Caco-2 (cell line): Measurements from ENCODE around the gene WDR91. TPM values are rescaled to one million over a fixed set of nuclear protein-coding genes. Genes with fewer than 3 reads are reported as not detected.

Experiments used
- Bru-seq: library from RNA; stranded (reverse); fragments of 400-500 nt; gene quantifications from one replicate; lab custom pipeline; 2021; lab: Mats Ljungman, UMichigan
- BruChase-seq, 2 experiments: library from RNA; stranded (reverse); fragments of 400-500 nt; gene quantifications; one replicate each; lab custom pipeline; 2021; lab: Mats Ljungman, UMichigan
- BruUV-seq: library from RNA; stranded (reverse); fragments of 400-500 nt; replicated peaks from 2 replicates; lab custom pipeline; 2021; lab: Mats Ljungman, UMichigan
- CTCF ChIA-PET: fragments of 300-600 bp; sonication (Branson Sonifier 250); formaldehyde crosslinking; loops from one replicate; lab custom pipeline; 2022; ENCODE audit warnings: antibody characterized with exemption; lab: Charles Lee
- POLR2A ChIA-PET: fragments of 300-600 bp; sonication (Branson Sonifier 250); formaldehyde crosslinking; loops from one replicate; lab custom pipeline; 2022; ENCODE audit warnings: antibody characterized with exemption; lab: Charles Lee
- DNase-seq, 2 experiments: peaks; one replicate each; pipeline versions ENCODE4 v3.0.0 to v3.0.0-alpha.2; 2020 to 2022
- H3K27me3 ChIP-seq: replicated peaks from 2 replicates; pipeline ENCODE4 v1.6.0; 2011; ENCODE audit warnings: low read length; ENCODE audit not compliant: control insufficient read depth, insufficient read depth
- H3K36me3 ChIP-seq: 2 replicates; pipeline ENCODE4 v1.5.1; 2011; ENCODE audit warnings: low read length; ENCODE audit not compliant: control insufficient read depth, insufficient read depth
- H3K4me1 ChIP-seq: fragments of 250-450 bp; sonication (Bioruptor Pico); 2 replicates; pipeline ENCODE4 v1.5.1; 2020; ENCODE audit warnings: mild to moderate bottlenecking
- H3K4me3 ChIP-seq: 2 replicates; pipeline ENCODE4 v1.5.1; 2011; ENCODE audit warnings: low read depth, mild to moderate bottlenecking, control low read depth, low read length
- H3K9me3 ChIP-seq: fragments of 250-450 bp; sonication (Bioruptor Pico); 2 replicates; pipeline ENCODE4 v1.5.1; 2020; ENCODE audit warnings: mild to moderate bottlenecking, moderate library complexity
- H3K27ac Mint-ChIP-seq: one replicate; pipeline ENCODE4 v1.8.0; 2022; ENCODE audit warnings: mixed read lengths; ENCODE audit not compliant: unreplicated experiment
- H3K27me3 Mint-ChIP-seq: one replicate; pipeline ENCODE4 v1.8.0; 2022; ENCODE audit warnings: mixed read lengths; ENCODE audit not compliant: insufficient read depth, unreplicated experiment
- H3K36me3 Mint-ChIP-seq: one replicate; pipeline ENCODE4 v1.8.0; 2022; ENCODE audit warnings: mild to moderate bottlenecking, mixed read lengths; ENCODE audit not compliant: insufficient read depth, unreplicated experiment
- H3K4me1 Mint-ChIP-seq: one replicate; pipeline ENCODE4 v1.8.0; 2022; ENCODE audit warnings: low read depth, mixed read lengths; ENCODE audit not compliant: unreplicated experiment
- H3K4me3 Mint-ChIP-seq: one replicate; pipeline ENCODE4 v1.8.0; 2022; ENCODE audit warnings: mild to moderate bottlenecking, moderate library complexity, mixed read lengths; ENCODE audit not compliant: unreplicated experiment
- H3K9me3 Mint-ChIP-seq: one replicate; pipeline ENCODE4 v1.8.0; 2022; ENCODE audit warnings: mixed read lengths; ENCODE audit not compliant: unreplicated experiment
- intact Hi-C: fragments of 100-400 bp; cut with micrococcal nuclease; formaldehyde crosslinking; loops from one replicate; pipeline ENCODE4 v1.10.0; 2022; ENCODE audit not compliant: unreplicated experiment
- long read RNA-seq: library from polyadenylated mRNA; stranded (forward); transcript quantifications from one replicate; pipeline ENCODE4 v2.0.0, GENCODE V29; 2022
- total RNA-seq: library from RNA; stranded (reverse); gene quantifications from 2 replicates; pipeline ENCODE4 v1.2.3, GENCODE V29; 2022
- TF ChIP-seq, protein P1 (sequence below), 2 experiments: fragments of 200-600 bp in 1 of 2; IDR thresholded peaks; 1 replicate in 1 of 2; 2 replicates in 1 of 2; pipeline versions ENCODE4 v1.5.1 to v1.8.0; 2011 to 2022; ENCODE audit warnings: antibody characterized with exemption in 1 of 2, control low read depth in 1 of 2, inconsistent platforms in 1 of 2, low read depth in 1 of 2, low read length in 1 of 2, mild to moderate bottlenecking in 1 of 2, moderate library complexity in 1 of 2; ENCODE audit not compliant: insufficient read depth in 1 of 2, severe bottlenecking in 1 of 2, unreplicated experiment in 1 of 2

The WDR91 gene
- total RNA-seq (11.5 and 12.6 TPM in 2 replicates), Bru-seq, nascent RNA (percentile 61 among the genes with signal in this experiment), BruChase-seq, experiment 1, labeled RNA remaining after a 2-hour chase (percentile 61 among the genes with signal in this experiment), BruChase-seq, experiment 2, labeled RNA remaining after a 6-hour chase (percentile 56 among the genes with signal in this experiment)
- long read RNA-seq, full-length matches to known transcripts: 9 of 11 reads
- long read RNA-seq, partial matches to known transcripts: 1 of 11 reads
- long read RNA-seq, other reads (novel, unspliced or antisense): 1 of 11 reads

DNA sequence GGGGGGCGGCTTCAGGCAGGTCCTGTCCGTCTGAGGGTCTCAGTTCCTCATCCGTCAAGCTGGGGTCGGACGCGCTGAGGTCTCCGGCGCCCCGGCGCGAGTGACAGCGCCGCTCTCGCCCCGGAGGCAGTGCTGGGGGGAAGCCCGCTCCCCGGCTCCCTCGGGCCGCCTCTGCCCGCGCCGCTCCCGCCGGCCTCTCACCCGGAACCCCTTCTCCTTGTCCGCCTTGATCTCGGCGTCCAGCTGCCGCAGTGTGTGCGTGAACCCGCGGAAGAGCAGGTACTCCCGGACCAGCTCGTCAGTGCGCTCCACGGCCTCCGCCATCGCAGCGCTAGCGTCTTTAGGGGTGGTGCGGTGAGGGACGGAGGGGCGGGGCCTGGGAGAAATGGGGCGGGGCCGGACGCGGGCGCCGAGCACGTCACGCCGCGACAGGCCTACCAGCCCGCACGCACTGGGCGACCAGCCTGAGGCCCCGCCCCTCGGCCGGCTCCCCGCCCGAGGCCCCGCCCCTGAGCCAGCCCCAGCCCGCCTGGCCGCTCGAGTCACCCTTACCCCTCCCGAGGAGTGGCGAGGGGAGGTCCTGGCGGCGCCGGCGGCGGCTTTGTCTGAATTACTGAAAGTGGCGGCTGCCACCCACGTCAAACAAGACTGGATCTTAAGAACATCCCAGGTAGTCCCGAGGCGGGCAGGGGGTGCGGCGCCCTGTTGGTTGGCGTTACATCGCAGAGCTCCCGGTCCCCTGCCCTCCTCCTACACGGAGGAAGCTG, at the start of gene WDR91:
Gene WDR91 (minus strand): TSS at position 348 of the 767 bp plus-strand sequence. CDS start 24 bp downstream, at position 324.
- peaks cover 9% of the 10 kb centered on the region for H3K4me1 Mint-ChIP-seq
- Histone ChIP-seq H3K4me1 (peaks cover 4% of the 10 kb centered on the region; the same call in 1 of the 2 replicates), H3K36me3 (no peaks in the 10 kb centered on the region), H3K4me3 (peak within 1 kb of the TSS; percentile 86), H3K27me3 (no peaks in the 10 kb centered on the region), H3K9me3 (no peaks in the 10 kb centered on the region)
- no peaks in the 10 kb centered on the region for H3K27me3 Mint-ChIP-seq
- intact Hi-C loops: loop anchor here (2.0 to 5.0 kb wide), 2 partner anchors 41 to 219 kb away; partner anchors contain the start of gene CYREN
- H3K9me3 Mint-ChIP-seq: no peaks in the 10 kb centered on the region
- no TSS peak for BruUV-seq
- TF ChIP-seq, protein P1, sequence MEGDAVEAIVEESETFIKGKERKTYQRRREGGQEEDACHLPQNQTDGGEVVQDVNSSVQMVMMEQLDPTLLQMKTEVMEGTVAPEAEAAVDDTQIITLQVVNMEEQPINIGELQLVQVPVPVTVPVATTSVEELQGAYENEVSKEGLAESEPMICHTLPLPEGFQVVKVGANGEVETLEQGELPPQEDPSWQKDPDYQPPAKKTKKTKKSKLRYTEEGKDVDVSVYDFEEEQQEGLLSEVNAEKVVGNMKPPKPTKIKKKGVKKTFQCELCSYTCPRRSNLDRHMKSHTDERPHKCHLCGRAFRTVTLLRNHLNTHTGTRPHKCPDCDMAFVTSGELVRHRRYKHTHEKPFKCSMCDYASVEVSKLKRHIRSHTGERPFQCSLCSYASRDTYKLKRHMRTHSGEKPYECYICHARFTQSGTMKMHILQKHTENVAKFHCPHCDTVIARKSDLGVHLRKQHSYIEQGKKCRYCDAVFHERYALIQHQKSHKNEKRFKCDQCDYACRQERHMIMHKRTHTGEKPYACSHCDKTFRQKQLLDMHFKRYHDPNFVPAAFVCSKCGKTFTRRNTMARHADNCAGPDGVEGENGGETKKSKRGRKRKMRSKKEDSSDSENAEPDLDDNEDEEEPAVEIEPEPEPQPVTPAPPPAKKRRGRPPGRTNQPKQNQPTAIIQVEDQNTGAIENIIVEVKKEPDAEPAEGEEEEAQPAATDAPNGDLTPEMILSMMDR (IDR thresholded peaks at IDR 0.05; ENCODE audit: insufficient read depth in 1 of 2, low read depth in 1 of 2, low read length in 1 of 2, severe bottlenecking in 1 of 2, unreplicated experiment in 1 of 2): no peak
- H3K4me3 Mint-ChIP-seq: peak within 1 kb of the TSS; percentile 95
- peak within 1 kb of the TSS; percentile 96 for H3K27ac Mint-ChIP-seq
- CTCF ChIA-PET: interaction anchor here (0.6 to 1.4 kb wide), 3 partner anchors 64 to 434 kb away, joined by 4 to 7 read pairs (median 5); no protein-coding TSS in a partner anchor
- H3K36me3 Mint-ChIP-seq: no peaks in the 10 kb centered on the region
- DNase-seq: peak; percentile 94 to 95
- POLR2A ChIA-PET: no interaction called here

DNA sequence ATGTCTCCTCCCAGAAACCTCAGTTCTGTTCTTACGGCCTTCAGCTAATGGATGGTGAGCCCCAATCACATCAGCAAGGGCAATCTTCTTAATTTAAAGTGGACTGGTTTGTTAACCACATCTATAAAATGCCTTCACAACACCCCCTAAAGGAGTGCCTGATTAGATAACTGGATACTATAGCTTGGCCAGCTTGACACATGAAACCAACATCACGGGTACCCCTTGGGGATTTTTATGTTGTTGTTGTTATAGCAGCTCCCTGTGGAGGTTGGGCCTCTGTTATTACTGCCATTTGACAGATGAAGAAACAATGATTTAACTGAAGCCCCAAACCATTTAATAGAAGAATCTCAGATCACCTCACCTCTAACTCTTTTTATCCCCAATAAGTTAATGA, 49.1 kb upstream of the WDR91 start:
- Histone ChIP-seq H3K9me3 (peaks cover 5% of the 10 kb centered on the region; the same call in 1 of the 2 replicates), H3K27me3 (no peaks in the 10 kb centered on the region), H3K4me3 (no peak overlapping the region), H3K4me1 (peaks cover 9% of the 10 kb centered on the region), H3K36me3 (no peaks in the 10 kb centered on the region)
- BruUV-seq: no TSS peak
- no peaks in the 10 kb centered on the region for H3K36me3 Mint-ChIP-seq
- H3K9me3 Mint-ChIP-seq: peaks cover 19% of the 10 kb centered on the region
- CTCF ChIA-PET: interaction anchor here (2.3 kb wide), 1 partner anchor 14 kb away, joined by 6 read pairs; no protein-coding TSS in a partner anchor
- no peak overlapping the region for H3K27ac Mint-ChIP-seq
- TF ChIP-seq, protein P1 (IDR thresholded peaks at IDR 0.05; ENCODE audit: insufficient read depth in 1 of 2, low read depth in 1 of 2, low read length in 1 of 2, severe bottlenecking in 1 of 2, unreplicated experiment in 1 of 2): no peak
- peaks cover 23% of the 10 kb centered on the region for H3K4me1 Mint-ChIP-seq
- no peak overlapping the region for H3K4me3 Mint-ChIP-seq
- H3K27me3 Mint-ChIP-seq: no peaks in the 10 kb centered on the region
- DNase-seq: no peak
- intact Hi-C loops: no loop called here
- POLR2A ChIA-PET: no interaction called here

DNA sequence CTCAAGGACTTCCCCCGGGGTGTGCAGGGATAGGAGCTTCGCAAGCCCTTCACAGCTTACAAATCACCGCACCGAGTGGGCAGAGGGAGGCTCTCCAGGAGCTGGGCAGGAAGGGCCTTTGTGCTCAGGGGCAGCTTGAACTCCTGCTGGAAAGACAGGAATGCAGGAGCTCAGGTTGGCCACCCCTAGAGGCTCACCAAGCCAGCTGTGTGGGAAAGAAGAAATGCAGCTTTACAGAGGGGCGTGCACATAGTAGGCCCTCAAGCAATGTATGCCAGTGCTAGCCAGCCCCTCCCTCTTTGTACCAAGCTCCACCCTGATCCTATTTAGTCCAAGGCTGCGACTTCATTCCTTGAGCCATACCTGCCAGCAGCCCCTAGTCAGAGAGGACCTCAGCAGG, 48.4 kb upstream of the WDR91 start:
- CTCF ChIA-PET: interaction anchor here (2.3 kb wide), 1 partner anchor 15 kb away, joined by 6 read pairs; no protein-coding TSS in a partner anchor

More for the DNA sequence above, 48.4 kb upstream of the WDR91 start:
- POLR2A ChIA-PET: no interaction called here
- TF ChIP-seq, protein P1 (IDR thresholded peaks at IDR 0.05; ENCODE audit: insufficient read depth in 1 of 2, low read depth in 1 of 2, low read length in 1 of 2, severe bottlenecking in 1 of 2, unreplicated experiment in 1 of 2): no peak
- Histone ChIP-seq H3K27me3 (no peaks in the 10 kb centered on the region), H3K36me3 (no peaks in the 10 kb centered on the region), H3K4me3 (no peak overlapping the region), H3K4me1 (peaks cover 9% of the 10 kb centered on the region), H3K9me3 (peaks cover 4% of the 10 kb centered on the region; the same call in 1 of the 2 replicates)
- no peaks in the 10 kb centered on the region for H3K27me3 Mint-ChIP-seq
- intact Hi-C loops: no loop called here
- H3K27ac Mint-ChIP-seq: no peak overlapping the region
- H3K4me3 Mint-ChIP-seq: no peak overlapping the region
- peaks cover 23% of the 10 kb centered on the region for H3K4me1 Mint-ChIP-seq
- peaks cover 13% of the 10 kb centered on the region for H3K9me3 Mint-ChIP-seq
- BruUV-seq: no TSS peak
- H3K36me3 Mint-ChIP-seq: no peaks in the 10 kb centered on the region
- DNase-seq: no peak
